Measurements from ENCODE around the gene MMAB. TPM values are rescaled to one million over a fixed set of nuclear protein-coding genes. Genes with fewer than 3 reads are reported as not detected.

The MMAB gene
- total RNA-seq, 1 experiment from 2014 or later: 51.2 TPM

- DNase-seq (ENCODE audit: low spot score): no peak
These were observed 10.4 kb upstream of the MMAB start for GRCh38 chr12:109583733-109584132.

GRCh38 chr12:109582636-109583035, 9.3 kb upstream of the MMAB start:
- DNase-seq (ENCODE audit: low spot score): peak; percentile 22

- DNase-seq (ENCODE audit: low spot score): peak; percentile 66
These were observed 8.6 kb upstream of the MMAB start for GRCh38 chr12:109581856-109582255.

GRCh38 chr12:109581334-109581691, 8.0 kb upstream of the MMAB start:
- DNase-seq (ENCODE audit: low spot score): no peak

GRCh38 chr12:109580684-109581333, 7.5 kb upstream of the MMAB start:
- no peak for DNase-seq (ENCODE audit: low spot score)

GRCh38 chr12:109580272-109580671, 7.0 kb upstream of the MMAB start:
- DNase-seq (ENCODE audit: low spot score): no peak

- no peak for DNase-seq (ENCODE audit: low spot score)
These were observed 6.3 kb upstream of the MMAB start for GRCh38 chr12:109579639-109580038.

- no peak for DNase-seq (ENCODE audit: low spot score)
These were observed 5.1 kb upstream of the MMAB start for GRCh38 chr12:109578330-109578927.

- no peak for DNase-seq (ENCODE audit: low spot score)
These were observed 4.0 kb upstream of the MMAB start for GRCh38 chr12:109577311-109577710.

- no peak for DNase-seq (ENCODE audit: low spot score)
These were observed 2.4 kb upstream of the MMAB start for GRCh38 chr12:109575683-109576082.

- no peak for DNase-seq (ENCODE audit: low spot score)
These were observed 575 bp upstream of the MMAB start for GRCh38 chr12:109573914-109574244.

- no peak for DNase-seq (ENCODE audit: low spot score)
These were observed 828 bp downstream of the MMAB start for GRCh38 chr12:109572506-109572845.

- no peak for DNase-seq (ENCODE audit: low spot score)
These were observed 1.4 kb downstream of the MMAB start for GRCh38 chr12:109571773-109572505.

GRCh38 chr12:109568486-109568885, 4.8 kb downstream of the MMAB start:
- DNase-seq (ENCODE audit: low spot score): no peak

- DNase-seq (ENCODE audit: low spot score): no peak
These were observed 5.3 kb downstream of the MMAB start for GRCh38 chr12:109567967-109568366.

GRCh38 chr12:109567296-109567695, 6.0 kb downstream of the MMAB start:
- DNase-seq (ENCODE audit: low spot score): no peak

- DNase-seq (ENCODE audit: low spot score): no peak
These were observed 6.9 kb downstream of the MMAB start for GRCh38 chr12:109566424-109566823.

- no peak for DNase-seq (ENCODE audit: low spot score)
These were observed 9.7 kb downstream of the MMAB start for GRCh38 chr12:109563291-109564284.

GRCh38 chr12:109562871-109563270, 10.4 kb downstream of the MMAB start:
- no peak for DNase-seq (ENCODE audit: low spot score)

GRCh38 chr12:109561711-109562030, 11.6 kb downstream of the MMAB start:
- DNase-seq (ENCODE audit: low spot score): no peak

GRCh38 chr12:109560867-109561710, 12.2 kb downstream of the MMAB start:
- no peak for DNase-seq (ENCODE audit: low spot score)

Measured in A172 (cell line).